Lung (tissue), 12 donors: ENCODE measurements around the gene TRAPPC3L. TPM values are rescaled to one million over a fixed set of nuclear protein-coding genes. Genes with fewer than 3 reads are reported as not detected.
A peak's percentile ranks its signal among the peaks of the same experiment; 100 is the strongest.
"Not testable (repeated sequence)": the region's sequence is repeated elsewhere in the genome, so short reads cannot be mapped to it uniquely, and the experiment has no call there.

Experiments
- ATAC-seq: fragments of 200-7000 bp; cut with Tn5 transposase; one replicate; pipeline ENCODE4 v1.9.1; 2020; ENCODE audit warnings: moderate number of reproducible peaks; ENCODE audit not compliant: insufficient read depth, low FRiP score
- DNase-seq, 3 donors: peaks; one replicate each; pipeline ENCODE4 v3.0.0-alpha.2; 2013 to 2017
- H3K27ac ChIP-seq, 2 donors: one replicate each; pipeline ENCODE4 v1.5.1; 2013; ENCODE audit warnings: mild to moderate bottlenecking in 2 of 2, moderate library complexity in 2 of 2, control low read depth in 1 of 2, inconsistent platforms in 1 of 2, low read depth in 1 of 2, low read length in 1 of 2
- H3K27me3 ChIP-seq, 3 donors: one replicate each; pipeline ENCODE4 v1.5.1; 2013; ENCODE audit warnings: low read length in 2 of 3; ENCODE audit not compliant: control insufficient read depth in 3 of 3, insufficient read depth in 3 of 3
- H3K36me3 ChIP-seq, 4 donors: one replicate each; pipeline ENCODE4 v1.5.1; 2013; ENCODE audit warnings: low read length in 4 of 4, mild to moderate bottlenecking in 1 of 4, moderate library complexity in 1 of 4; ENCODE audit not compliant: control insufficient read depth in 4 of 4, insufficient read depth in 4 of 4
- H3K4me1 ChIP-seq, 5 donors: one replicate each; pipeline ENCODE4 v1.5.1; 2013; ENCODE audit warnings: low read length in 5 of 5, mild to moderate bottlenecking in 2 of 5, moderate library complexity in 1 of 5; ENCODE audit not compliant: control insufficient read depth in 5 of 5, insufficient read depth in 5 of 5
- H3K4me3 ChIP-seq: one replicate; pipeline ENCODE4 v1.5.1; 2013; ENCODE audit warnings: mild to moderate bottlenecking, control low read depth, moderate library complexity
- H3K9ac ChIP-seq, 2 donors: one replicate each; pipeline ENCODE4 v1.5.1; 2013; ENCODE audit warnings: low read length in 2 of 2, control low read depth in 1 of 2; ENCODE audit not compliant: insufficient read depth in 1 of 2
- H3K9me3 ChIP-seq, 4 donors: one replicate each; pipeline ENCODE4 v1.5.1; 2013; ENCODE audit warnings: low read length in 3 of 4, mild to moderate bottlenecking in 1 of 4, moderate library complexity in 1 of 4; ENCODE audit not compliant: control insufficient read depth in 4 of 4, insufficient read depth in 3 of 4
- CTCF ChIP-seq: IDR thresholded peaks from 2 replicates; pipeline ENCODE4 v1.5.1; 2012; ENCODE audit warnings: mild to moderate bottlenecking; ENCODE audit errors: control extremely low read depth, extremely low read depth
- whole genome bisulfite sequencing, 2 donors: extraction: QIAGEN DNeasy Blood & Tissue Kit; methylation state at CpG; one replicate each; pipeline ENCODE4 v1.1.7; 2013; 5-methylcytosine and 5-hydroxymethylcytosine counted together
- polyA plus RNA-seq, 2 donors: library from polyadenylated mRNA; stranded (reverse); fragments of 200-250 nt; gene quantifications; one replicate each; pipeline ENCODE4 v1.2.1, GENCODE V29; 2013
- total RNA-seq, 2 donors: library from RNA; depleted of rRNA in 1 of 2; stranded (reverse); fragments of >200 nt in 1 of 2; gene quantifications; one replicate each; pipeline ENCODE4 v1.2.1, GENCODE V29; 2014 to 2021
- donor health status: control.
- donor health status: control.
- donor health status: Bipolar disorder and iron deficiency.
- donor health status: healthy.
- donor health status: DM: yes; HTN: yes; CAD: no.

The TRAPPC3L gene
- total and polyA plus RNA-seq, 4 donors, result 0.07 to 0.28 (median 0.25) TPM; not detected in 1

- H3K4me1 ChIP-seq, result peaks cover 0 to 24% (median 0%) of the 10 kb centered on the region in 5 donors
- H3K4me3 ChIP-seq, result no peak overlapping the region
- TF ChIP-seq CTCF, result no peak
- no peak overlapping the region for H3K9ac ChIP-seq
- DNase-seq (peak in 2 of 3 donors; percentile 11 to 16), ATAC-seq (no peak)
- whole genome bisulfite sequencing, 2 donors, result 70 to 80% methylated on average over 9 of the region's 9 CpGs
- no peaks in the 10 kb centered on the region for H3K27me3 ChIP-seq
- no peaks in the 10 kb centered on the region for H3K36me3 ChIP-seq
- no peak overlapping the region for H3K27ac ChIP-seq
- no peaks in the 10 kb centered on the region for H3K9me3 ChIP-seq
These were observed 44.5 kb downstream of the TRAPPC3L start for GRCh38 chr6:116500969-116501433.

GRCh38 chr6:116497113-116497676, 48.3 kb downstream of the TRAPPC3L start:
- TF ChIP-seq CTCF, result no peak
- no peak overlapping the region for H3K4me3 ChIP-seq
- DNase-seq (peak; percentile 96 to 100 (median 99)), ATAC-seq (no peak)
- no peak overlapping the region for H3K9ac ChIP-seq
- H3K36me3 ChIP-seq, result no peaks in the 10 kb centered on the region
- no peaks in the 10 kb centered on the region for H3K27me3 ChIP-seq
- H3K9me3 ChIP-seq, result no peaks in the 10 kb centered on the region
- 74 to 81% methylated on average over 3 of the region's 3 CpGs for WGBS, 2 donors
- H3K27ac ChIP-seq, result no peak overlapping the region
- peaks cover 0 to 24% (median 0%) of the 10 kb centered on the region in 5 donors for H3K4me1 ChIP-seq

GRCh38 chr6:116495161-116495560, 50.3 kb downstream of the TRAPPC3L start:
- WGBS, 2 donors, result 94 to 98% methylated on average over 1 of the region's 1 CpG
- not testable (repeated sequence) for H3K4me3 ChIP-seq, H3K36me3 ChIP-seq, DNase-seq, ATAC-seq, H3K9ac ChIP-seq, H3K27me3 ChIP-seq, H3K9me3 ChIP-seq, H3K27ac ChIP-seq
- H3K4me1 ChIP-seq, result peaks cover 0 to 21% (median 0%) of the 10 kb centered on the region in 5 donors

- Histone ChIP-seq H3K4me3 (no peak overlapping the region), H3K9ac (no peak overlapping the region), H3K27me3 (no peaks in the 10 kb centered on the region), H3K9me3 (no peaks in the 10 kb centered on the region), H3K27ac (no peak overlapping the region), H3K4me1 (peaks cover 0 to 10% (median 0%) of the 10 kb centered on the region in 5 donors), H3K36me3 (no peaks in the 10 kb centered on the region)
- ATAC-seq (no peak), DNase-seq (no peak)
- WGBS, 2 donors, result 50 to 63% methylated on average over 6 of the region's 6 CpGs
- no peak for TF ChIP-seq CTCF
These were observed 53.0 kb downstream of the TRAPPC3L start for GRCh38 chr6:116492331-116493067.
